Pons (tissue), 1 donor: Measurements from ENCODE around the gene F2.
"Not testable (repeated sequence)": the region's sequence is repeated elsewhere in the genome, so short reads cannot be mapped to it uniquely, and the experiment has no call there.

Experiments
- DNase-seq: peaks from one replicate; pipeline ENCODE4 v3.0.0-alpha.2; 2016; ENCODE audit warnings: low spot score

The F2 gene

GRCh38 chr11:46686886-46687795, 31.9 kb upstream of the F2 start:
- DNase-seq: peak; percentile 73

GRCh38 chr11:46690702-46691101, 28.3 kb upstream of the F2 start:
- DNase-seq: no peak

GRCh38 chr11:46692450-46692849, 26.6 kb upstream of the F2 start:
- no peak for DNase-seq

GRCh38 chr11:46693597-46694012, 25.4 kb upstream of the F2 start:
- DNase-seq: no peak

- DNase-seq: no peak
Observed at GRCh38 chr11:46694072-46694471, 24.9 kb upstream of the F2 start.

DNA sequence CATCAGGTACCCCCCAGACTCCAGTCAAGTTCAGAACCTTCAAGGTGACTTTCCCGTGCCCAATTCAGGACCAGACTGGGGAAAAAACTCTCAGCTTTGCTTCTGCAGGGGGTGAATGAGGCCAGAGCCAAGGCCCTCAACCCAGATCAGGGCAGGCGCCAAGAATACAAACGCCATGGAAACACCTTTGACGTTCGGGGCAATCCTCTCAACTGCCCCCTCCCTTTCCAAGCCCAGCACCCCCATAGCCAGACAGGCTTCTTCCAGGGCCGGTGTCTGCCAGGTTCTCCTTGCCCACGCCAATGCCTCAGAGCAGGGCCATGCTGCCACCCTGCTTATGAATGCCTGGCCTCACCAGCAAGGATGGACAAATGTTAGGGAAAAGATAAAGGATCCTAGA, 24.4 kb upstream of the F2 start:
- no peak for DNase-seq

DNA sequence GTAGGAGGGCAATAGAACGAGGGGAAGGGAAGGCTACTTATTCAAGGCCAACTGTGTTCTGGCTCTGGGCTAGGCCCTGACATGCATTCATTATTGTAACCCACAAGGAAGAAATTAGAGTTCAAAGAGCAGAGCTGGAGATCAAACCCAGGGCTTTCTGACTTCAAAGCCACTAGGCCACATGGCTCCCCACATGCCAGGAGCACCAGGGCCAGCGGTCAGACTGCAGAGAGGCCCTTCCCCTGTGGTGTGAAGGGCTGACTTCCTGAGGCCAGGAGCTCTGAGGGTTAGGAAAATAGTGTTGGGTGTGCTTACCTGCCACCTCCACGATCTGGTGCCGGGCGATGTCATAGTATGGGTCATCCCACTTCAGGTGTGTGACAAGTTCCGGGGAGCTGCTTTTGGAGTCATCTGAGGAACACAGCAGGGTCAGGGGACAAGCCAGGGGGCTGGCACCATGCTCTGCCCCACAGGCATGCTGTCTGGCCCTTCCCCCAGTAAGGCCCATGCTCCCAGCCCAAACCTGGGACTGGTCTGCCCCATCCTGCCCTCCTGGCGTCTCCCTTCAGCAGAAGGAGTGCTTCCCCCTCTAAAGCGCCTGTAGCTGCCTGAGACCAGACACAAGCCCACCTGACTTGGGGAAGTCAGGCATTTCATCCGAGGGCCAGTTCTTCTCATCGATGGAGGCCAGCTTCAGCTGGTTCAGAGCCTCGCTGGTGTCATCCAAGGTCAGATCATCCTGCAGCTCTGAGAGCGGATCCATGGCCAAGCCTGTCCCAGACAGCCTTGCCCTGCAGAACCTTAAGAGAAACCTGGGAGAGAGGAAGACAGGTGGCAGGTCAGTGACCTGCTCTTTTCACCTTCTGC, 23.4 kb upstream of the F2 start:
- no peak for DNase-seq

DNA sequence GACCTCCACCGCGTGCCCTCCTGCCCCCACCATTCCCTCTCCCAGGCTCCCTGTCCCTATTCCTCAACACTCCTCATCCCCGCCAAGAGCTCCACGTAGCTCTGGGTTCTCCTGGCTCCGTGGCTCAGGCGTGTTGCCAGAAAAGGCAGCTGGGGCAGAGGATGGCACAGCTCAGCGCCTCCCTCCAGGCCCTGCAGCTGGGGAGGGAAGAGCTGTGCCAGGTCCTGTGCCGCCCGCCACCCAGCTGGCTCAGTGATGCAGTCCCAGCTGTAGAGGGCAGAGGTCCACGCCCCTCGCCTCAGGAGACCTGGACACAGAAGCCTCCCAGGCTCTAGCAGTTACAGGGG, 22.8 kb upstream of the F2 start:
- DNase-seq: peak; percentile 98

DNA sequence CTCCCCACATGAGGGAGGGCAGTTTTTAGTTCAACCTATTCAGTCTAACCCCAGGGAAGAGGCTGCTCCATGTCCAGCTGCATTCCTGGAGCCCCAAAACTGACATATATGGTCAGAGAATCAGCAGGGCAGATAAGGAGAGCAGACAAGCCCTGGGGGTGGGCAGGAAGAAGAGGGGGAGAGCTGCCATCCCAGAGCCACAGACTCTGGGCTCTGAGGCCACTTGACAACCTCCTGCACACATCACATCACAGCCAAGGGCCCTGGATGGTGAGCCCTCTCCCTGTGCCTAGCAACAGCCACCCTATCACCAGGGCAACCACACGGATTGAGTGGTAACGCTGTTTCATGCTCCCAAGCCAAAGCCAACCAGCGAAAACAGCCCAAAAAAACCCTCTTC, 21.7 kb upstream of the F2 start:
- DNase-seq: peak; percentile 63

DNA sequence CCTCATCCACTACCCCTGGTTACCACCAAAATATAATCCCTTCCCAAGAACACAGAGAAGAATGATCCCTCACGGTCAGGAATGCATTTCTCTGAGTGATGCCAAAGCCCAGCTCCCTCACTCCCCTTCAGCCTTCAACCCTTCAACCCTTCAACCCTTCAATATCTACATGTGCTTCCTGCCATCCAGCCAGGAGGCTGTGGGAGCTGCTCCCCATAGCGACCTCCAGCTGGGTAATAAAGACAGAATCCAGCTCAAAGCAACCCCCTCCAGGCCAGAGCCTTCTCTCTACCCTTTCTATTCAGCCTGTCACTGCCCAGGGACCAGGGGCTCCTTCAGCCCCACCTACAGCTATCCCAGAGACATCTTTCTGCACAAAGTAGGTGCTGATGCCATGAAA, 21.3 kb upstream of the F2 start:
- no peak for DNase-seq

- no peak for DNase-seq
Observed at GRCh38 chr11:46698597-46698996, 20.4 kb upstream of the F2 start.

- peak; percentile 99 for DNase-seq
Observed at GRCh38 chr11:46700241-46701077, 18.6 kb upstream of the F2 start, which contains the start of the genes ARHGAP1 and ZNF408. Gene ARHGAP1, minus strand, starts transcription at chr11:46700619. Its CDS starts 4,512 bp downstream, at chr11:46696107. Gene ZNF408, plus strand, starts transcription at chr11:46701031. Its CDS starts 17 bp downstream, at chr11:46701048.

DNA sequence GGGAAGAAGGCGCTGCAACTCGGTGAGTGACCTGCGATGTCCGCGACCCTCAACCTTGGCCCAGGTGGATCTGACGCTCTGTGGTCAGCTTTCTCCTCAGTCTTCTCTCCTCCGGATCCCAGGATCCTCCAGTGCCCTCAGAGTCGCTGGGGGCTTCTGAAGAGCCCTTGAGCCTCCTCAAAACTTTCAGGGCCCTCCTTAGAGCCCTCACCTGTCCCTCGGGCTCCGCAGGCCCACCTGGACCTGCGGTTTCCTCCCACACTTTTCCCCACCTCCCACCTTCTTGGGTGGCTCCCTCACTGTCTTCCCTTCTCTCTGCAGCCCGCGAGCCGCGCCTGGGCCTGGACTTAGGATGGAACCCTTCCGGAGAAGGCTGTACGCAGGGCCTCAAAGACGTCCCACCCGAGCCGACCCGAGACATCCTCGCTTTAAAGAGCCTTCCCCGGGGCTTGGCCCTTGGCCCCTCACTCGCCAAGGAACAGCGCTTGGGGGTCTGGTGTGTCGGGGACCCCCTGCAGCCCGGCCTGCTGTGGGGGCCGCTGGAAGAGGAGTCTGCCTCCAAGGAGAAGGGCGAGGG, 17.8 kb upstream of the F2 start:
- no peak for DNase-seq

GRCh38 chr11:46705070-46705688, 13.8 kb upstream of the F2 start:
- DNase-seq: no peak

DNA sequence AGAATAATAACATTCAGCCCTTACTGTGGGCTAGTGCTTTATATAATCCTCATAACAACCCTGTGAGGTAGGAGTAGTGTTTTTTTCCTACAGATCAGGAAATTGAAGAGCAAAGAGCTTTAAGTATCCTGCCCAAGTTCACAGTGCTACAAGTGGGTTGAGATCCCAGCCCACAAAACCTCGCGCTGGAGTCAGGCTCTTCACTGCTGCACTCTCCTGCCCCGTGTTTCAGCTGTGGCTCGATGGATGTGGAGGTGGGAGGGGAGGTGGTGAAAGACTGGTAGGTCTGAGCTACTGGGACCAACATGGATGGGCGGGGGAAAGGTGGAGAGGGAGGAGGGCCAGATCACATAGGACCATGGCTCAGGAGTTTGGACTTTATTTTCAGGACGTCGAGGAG, 12.1 kb upstream of the F2 start:
- DNase-seq: no peak

DNA sequence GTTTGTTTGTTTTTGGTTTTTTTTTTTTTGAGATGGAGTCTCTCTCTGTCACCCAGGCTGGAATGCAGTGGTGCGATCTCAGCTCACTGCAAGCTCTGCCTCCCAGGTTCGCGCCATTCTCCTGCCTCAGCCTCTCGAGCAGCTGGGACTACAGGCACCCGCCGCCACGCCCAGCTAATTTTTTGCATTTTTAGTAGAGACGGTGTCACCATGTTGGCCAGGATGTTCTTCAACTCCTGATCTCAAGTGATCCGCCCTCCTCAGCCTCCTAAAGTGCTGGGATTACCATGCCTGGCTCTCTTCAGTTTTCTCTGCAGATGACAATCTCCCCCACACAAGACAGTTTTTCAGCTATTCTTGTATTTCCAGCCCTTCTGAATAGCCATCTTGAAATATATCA, 9.7 kb upstream of the F2 start:
- not testable (repeated sequence) for DNase-seq

DNA sequence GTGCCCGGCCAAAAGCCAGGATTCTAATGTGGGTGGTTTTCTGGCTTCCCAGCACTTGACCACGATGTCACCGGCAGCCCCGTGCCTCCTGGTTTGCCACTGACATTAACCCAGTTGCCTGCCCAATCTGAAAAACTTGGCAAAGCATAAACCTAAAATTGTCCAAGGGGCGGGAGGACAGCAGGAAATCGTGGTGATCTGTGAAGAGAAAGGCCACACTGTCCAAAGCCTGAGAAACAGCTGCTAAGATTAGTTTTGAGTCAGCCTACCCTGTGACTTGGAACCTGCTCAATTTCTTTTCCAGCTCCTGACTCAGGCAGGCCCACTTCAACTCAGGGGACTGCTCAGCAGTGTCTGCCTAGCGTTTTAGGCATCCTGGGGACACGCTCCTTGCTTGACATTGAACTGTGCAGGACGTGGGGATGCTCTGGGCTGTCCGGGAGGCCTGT, 8.2 kb upstream of the F2 start:
- no peak for DNase-seq

DNA sequence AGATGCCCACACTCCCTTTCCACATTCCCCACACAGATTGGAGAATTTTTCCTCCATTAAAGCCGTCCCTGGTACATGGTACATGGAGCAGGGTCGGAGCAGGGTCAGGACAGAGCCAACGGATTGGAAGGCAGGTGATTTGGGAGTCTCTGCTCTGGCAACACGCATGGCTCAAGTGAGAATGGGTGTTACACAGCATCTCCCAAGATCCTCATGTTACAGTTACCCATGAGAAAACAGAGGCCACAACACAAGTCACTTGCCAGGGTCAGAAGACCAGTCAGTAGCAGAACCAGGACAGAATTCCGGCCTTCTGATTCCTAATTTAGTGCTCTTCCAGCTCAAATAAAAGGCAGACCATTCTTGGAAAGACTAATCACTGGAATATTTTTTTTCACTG, 7.7 kb upstream of the F2 start:
- DNase-seq: no peak

GRCh38 chr11:46712874-46713576, 6.0 kb upstream of the F2 start:
- DNase-seq: no peak

GRCh38 chr11:46717825-46718154, 1.2 kb upstream of the F2 start:
- DNase-seq: not testable (repeated sequence)
